NCI-H69 (cell line): ENCODE measurements around the gene MUC5B.

ENCODE experiments used
- DNase-seq: peaks from one replicate; lab custom pipeline; 2025; lab: John Stamatoyannopoulos, UW

Gene MUC5B

DNA sequence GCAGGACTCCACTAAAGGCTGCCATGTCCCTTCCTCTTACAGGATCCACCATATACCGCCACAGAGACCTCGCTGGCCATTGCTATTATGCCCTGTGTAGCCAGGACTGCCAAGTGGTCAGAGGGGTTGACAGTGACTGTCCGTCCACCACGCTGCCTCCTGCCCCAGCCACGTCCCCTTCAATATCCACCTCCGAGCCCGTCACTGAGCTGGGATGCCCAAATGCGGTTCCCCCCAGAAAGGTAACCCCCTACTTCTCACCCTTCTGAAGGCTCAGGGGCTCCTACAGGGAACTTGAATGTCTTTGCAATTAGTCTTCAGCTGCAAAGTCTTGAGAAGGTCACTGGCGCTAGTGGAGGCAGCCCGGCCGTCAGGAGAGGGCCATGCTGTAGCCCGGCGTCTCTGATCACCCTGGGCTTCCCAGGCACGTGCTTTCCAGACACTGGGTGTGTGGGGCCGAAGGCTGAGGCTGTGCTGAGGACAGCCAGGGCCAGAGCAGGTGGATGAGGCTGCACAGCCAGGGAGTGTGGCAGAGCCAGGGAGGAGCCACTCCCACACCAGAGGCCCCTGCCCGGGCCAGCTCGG lies 30.0 kb upstream of the MUC5B start:
- no peak for DNase-seq

DNA sequence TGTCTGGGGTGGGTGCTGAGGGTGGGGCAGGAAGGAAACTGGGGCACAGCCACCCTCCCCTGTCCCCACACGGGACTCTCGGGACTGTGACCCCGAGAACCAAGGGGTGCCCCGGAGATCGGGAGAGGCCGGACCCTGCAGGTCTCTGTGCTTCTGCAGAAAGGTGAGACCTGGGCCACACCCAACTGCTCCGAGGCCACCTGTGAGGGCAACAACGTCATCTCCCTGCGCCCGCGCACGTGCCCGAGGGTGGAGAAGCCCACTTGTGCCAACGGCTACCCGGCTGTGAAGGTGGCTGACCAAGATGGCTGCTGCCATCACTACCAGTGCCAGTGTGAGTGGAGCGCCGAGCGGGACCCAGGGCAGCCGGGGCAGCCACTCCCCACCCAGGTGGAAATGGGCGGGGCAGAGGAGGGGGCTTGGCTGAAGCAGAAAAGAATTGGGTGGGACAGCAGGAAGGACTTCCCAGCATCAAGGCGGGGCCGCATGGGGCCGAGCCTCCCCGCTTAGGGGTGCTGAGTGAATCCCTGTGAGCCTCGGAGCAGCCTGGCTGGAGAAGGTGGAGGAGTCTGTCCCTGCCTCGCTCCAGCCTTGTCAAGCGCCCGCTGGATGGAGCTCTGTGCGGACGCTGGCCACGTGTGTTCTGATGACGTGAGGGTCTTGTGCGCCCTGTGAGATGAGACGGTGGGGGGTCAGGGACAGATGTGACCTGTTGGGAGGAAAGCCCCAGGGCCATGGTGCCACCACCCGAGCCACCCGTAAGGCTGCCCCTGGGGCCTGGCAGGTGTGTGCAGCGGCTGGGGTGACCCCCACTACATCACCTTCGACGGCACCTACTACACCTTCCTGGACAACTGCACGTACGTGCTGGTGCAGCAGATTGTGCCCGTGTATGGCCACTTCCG lies 29.3 kb upstream of the MUC5B start:
- no peak for DNase-seq

DNA sequence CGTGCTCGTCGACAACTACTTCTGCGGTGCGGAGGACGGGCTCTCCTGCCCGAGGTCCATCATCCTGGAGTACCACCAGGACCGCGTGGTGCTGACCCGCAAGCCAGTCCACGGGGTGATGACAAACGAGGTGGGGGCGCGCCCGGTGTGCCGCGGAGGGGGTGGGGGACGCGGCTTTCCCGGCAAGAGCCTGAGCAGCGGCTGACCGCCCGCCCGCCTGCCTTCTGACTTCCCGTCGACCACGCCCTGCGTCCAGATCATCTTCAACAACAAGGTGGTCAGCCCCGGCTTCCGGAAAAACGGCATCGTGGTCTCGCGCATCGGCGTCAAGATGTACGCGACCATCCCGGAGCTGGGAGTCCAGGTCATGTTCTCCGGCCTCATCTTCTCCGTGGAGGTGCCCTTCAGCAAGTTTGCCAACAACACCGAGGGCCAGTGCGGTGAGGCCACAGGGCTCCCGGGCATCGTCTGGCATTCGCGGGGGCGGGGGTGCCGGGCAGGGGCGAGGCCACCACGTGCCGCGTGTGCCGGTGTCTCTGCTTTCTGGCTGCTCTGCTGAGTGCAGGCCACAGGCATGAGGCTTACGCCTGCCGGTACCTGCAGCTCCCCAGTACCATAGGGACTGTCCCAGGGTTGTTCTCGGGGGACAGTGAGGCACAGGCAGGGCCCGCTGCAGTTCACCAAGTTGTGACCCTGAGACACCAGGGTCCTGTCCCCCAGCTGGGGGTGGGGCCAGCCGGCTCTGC lies 28.5 kb upstream of the MUC5B start:
- no peak for DNase-seq

DNA sequence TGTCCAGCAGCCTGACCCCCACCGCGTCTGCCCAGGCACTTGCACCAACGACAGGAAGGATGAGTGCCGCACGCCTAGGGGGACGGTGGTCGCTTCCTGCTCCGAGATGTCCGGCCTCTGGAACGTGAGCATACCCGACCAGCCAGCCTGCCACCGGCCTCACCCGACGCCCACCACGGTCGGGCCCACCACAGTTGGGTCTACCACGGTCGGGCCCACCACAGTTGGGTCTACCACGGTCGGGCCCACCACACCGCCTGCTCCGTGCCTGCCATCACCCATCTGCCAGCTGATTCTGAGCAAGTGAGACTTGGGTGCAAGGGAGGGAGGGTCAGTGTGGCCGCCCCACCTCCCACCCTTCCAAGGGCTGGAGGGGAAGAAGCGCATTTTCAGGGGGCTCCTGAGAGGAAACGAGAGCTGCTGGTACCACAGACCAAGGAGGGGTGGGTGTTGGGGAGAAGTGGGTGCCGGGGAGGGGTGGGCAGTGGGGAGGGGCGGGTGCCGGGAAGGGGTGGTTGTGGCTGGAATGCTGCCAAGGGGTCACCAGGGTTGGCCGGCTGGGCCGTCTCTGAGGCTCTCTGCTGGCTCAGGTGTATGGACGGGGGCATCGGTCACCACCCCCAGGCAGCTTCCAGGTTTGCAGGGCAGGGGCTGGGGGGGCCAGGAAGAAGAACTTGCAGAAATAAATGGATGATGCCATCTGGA lies 27.7 kb upstream of the MUC5B start:
- no peak for DNase-seq

DNA sequence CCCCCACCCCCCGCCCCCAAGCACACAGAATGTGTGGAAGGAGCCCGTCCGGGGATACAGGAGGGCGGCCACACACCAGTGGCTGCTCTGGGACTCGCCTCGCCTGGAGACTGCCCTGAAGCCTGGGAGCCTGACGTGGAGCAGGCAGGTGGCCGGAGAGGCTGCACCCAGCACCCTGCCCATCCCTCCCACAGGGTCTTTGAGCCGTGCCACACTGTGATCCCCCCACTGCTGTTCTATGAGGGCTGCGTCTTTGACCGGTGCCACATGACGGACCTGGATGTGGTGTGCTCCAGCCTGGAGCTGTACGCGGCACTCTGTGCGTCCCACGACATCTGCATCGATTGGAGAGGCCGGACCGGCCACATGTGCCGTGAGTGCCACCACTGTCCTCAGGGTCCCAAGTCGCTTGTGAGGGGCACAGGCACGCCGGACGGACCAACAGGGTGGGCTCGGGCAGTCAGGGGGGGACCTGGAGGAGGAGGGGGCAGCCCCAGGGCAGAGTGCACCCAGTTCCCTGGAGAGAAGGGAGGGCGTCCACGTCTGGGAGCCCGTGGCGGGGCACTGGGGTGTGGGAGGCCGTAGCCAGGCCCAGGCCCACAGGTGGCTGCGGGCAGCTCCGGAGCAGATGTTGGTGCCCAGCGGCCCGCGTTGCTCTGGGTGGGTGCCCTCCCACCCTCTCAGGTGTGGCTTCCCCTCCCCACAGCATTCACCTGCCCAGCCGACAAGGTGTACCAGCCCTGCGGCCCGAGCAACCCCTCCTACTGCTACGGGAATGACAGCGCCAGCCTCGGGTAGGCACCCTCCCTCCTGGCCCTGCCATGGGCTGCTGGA lies 27.0 kb upstream of the MUC5B start:
- DNase-seq = no peak

DNA sequence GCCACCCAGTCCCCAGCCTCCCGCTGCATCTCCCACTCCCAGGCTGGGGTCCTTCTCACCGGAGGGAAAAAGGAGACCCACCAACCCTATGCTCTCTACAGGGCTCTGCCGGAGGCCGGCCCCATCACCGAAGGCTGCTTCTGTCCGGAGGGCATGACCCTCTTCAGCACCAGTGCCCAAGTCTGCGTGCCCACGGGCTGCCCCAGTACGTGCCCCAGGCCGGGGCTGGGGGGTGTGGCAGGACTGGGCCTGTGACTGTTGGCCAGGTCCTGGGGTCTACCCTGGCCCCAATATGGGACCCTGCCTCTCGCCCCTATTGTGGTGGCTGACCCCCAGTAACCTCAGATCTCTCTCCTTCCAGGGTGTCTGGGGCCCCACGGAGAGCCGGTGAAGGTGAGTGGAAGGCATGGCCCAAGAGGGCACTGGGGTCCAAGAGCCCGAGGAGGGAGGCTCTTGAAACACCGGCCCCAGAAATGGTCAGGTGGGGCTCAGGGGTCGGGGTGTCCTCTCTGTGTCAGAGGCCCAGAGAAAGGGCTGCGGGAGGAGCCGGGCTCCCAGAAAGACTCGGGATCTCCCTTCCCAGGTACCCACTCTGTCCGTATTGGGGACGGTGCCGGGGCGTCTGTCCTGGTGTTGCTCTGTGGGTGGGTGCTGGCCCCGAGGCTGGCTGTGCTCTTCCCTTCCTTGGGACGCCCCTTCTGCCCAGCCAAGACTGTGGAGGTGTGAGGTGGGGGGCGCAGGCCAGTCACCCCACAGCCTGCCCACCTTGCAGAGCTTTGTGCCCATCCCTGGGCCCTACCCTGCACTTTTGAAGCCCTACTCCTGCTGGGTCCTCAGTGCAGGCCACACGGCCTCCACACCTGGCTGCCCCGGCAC lies 26.1 kb upstream of the MUC5B start:
- no peak for DNase-seq

DNA sequence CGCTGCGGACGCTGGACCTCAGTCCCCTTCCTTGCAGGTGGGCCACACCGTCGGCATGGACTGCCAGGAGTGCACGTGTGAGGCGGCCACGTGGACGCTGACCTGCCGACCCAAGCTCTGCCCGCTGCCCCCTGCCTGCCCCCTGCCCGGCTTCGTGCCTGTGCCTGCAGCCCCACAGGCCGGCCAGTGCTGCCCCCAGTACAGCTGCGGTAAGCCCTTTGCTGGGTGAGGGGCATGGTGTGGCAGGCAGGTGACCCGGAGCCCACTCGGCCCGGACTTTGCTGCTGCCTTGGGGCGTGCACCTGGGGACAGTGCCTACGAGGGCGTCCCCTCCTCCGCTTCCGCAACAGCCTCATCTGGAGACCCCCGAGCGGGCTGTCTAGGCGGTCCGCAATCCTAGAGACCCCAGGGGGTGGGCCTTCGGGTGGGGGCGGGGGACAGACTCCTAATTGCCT lies 25.4 kb upstream of the MUC5B start:
- DNase-seq = no peak

- no peak for DNase-seq
Measured at GRCh38 chr11:1197886-1198560, 24.8 kb upstream of the MUC5B start.

GRCh38 chr11:1198561-1199240 lies 24.2 kb upstream of the MUC5B start:
- DNase-seq = peak; percentile 21

GRCh38 chr11:1199241-1199750 lies 23.6 kb upstream of the MUC5B start:
- no peak for DNase-seq

- peak; percentile 51 for DNase-seq
Measured at GRCh38 chr11:1199751-1200610, 22.9 kb upstream of the MUC5B start.

GRCh38 chr11:1200611-1201191 lies 22.2 kb upstream of the MUC5B start:
- DNase-seq = no peak

DNA sequence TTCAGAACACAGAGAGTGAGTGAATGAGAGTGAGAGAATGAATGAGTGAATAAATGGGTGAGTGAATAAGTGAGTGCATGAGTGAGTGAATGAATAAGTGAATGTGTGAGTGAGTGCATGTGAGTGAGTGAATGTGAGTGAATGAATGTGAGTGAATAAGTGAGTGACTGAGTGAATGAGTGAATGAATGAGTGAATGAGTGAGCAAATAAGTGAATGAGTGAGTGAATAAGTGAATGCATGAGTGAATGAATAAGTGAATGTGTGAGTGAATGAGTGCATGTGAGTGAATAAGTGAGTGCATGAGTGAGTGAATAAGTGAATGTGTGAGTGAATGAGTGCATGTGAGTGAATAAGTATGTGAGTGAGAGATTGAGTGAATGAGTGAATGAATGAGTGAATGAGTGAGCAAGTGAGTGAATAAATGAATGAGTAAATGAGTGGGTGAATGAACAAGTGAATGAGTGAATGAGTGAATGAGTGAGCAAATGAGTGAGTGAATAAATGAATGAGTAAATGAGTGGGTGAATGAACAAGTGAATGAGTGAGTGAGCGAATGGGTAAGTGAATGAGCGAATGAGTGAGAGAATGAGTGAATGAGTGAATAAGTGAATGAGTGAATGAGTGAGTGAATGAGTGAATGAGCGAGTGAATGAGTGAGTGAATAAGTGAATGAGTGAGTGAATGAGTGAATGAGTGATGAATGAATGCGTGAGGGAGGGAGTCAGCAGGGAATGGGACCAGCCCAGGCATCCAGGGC lies 21.3 kb upstream of the MUC5B start:
- DNase-seq = no peak

DNA sequence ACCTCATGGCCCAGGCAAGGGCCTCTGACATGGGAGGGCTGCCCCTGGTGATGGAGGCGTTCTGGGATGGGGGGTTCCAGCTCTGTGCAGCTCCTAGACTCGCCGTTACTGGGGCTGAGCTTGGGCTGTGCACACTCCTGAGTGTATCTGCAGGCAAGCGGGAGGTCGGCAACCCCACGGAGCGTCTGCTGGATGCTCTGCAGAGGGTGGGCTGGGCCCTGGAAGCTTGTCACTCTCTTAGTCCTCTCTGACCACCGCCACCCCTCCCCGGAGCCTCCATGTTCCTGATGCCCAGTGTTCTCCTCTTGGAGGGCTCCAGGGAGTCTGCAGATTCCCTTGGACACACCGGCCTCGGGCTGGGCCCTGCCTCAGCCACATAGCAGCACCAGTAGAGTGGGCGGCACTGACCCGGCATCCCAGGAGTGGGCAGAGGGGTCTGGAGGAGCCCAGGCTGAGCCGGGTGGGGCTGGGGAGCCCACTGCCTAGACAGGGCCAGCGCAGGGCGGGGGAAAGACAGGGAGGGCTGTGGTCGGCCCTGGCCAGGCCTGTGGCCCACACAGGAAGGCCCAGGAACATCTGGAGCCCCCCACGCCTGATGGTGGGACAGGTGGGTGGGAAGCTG lies 20.6 kb upstream of the MUC5B start:
- peak; percentile 14 for DNase-seq

DNA sequence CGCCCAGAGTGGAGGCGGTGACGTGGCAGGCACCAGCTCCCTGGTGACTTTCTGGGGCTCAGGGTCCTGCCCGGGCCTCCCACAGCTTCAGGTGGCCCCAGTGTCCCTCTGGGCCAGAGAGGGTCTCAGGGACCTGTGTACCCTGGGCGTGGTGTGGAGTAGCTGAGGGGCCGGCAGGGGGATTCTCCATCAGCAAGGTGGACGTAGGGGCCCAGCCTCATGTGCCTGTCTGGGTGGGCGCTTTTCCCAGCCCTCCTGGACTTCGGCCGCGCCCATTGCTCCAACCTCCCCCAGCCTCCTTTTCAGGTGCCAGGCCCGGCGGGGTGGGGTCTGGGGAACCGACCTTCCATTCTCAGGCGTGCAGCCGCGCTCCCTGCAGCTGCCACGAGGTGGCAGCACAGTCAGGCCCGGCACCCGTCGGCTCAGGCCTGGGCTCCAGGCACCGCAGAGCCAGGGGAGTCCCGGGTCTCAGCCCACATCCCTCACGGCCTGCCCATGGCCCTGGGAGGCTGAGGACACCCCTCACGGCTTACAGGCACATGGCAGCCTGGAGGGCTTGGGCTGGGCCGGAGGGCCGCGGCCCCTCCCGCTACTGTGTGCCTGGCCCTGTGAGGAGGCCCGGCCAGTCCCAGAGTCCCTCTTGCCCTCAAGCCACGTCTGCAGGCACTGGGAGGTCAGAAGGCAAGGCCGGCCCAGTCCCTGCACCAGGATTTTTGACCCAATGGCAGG lies 19.9 kb upstream of the MUC5B start:
- peak; percentile 69 for DNase-seq
